HL-60 (cell line): ENCODE data around the gene RAB11FIP5.

Experiments used
- DNase-seq, 2 experiments: peaks; one replicate each; pipeline ENCODE4 v3.0.0-alpha.2; 2010 to 2020; ENCODE audit warnings: low read depth in 1 of 2, low spot score in 1 of 2
- H3K27ac ChIP-seq: fragments of 250-450 bp; sonication (Bioruptor Pico); replicated peaks from 2 replicates; pipeline ENCODE4 v1.5.1; 2020; ENCODE audit warnings: mild to moderate bottlenecking, moderate library complexity
- H3K27me3 ChIP-seq: fragments of 250-450 bp; sonication (Bioruptor Pico); 2 replicates; pipeline ENCODE4 v1.5.1; 2021; ENCODE audit warnings: mild to moderate bottlenecking, moderate library complexity; ENCODE audit not compliant: insufficient read depth, poor library complexity, severe bottlenecking
- H3K4me3 ChIP-seq: replicated peaks from 2 replicates; pipeline ENCODE4 v1.5.1; 2011; ENCODE audit warnings: mild to moderate bottlenecking, control low read depth, low read length; ENCODE audit not compliant: insufficient read depth
- CTCF ChIP-seq: IDR thresholded peaks from one replicate; pipeline ENCODE4 v1.5.1; 2011; ENCODE audit warnings: low read length, control low read depth, inconsistent platforms; ENCODE audit not compliant: insufficient read depth
- GABPA ChIP-seq: IDR thresholded peaks from 2 replicates; pipeline ENCODE4 v1.6.1; 2012; ENCODE audit warnings: low read depth
- POLR2AphosphoS5 ChIP-seq: IDR thresholded peaks from 2 replicates; pipeline ENCODE4 v1.6.1; 2012; ENCODE audit warnings: low read depth
- REST ChIP-seq: IDR thresholded peaks from 2 replicates; pipeline ENCODE4 v1.6.1; 2012; ENCODE audit warnings: low read depth; ENCODE audit not compliant: insufficient replicate concordance
- SPI1 ChIP-seq: IDR thresholded peaks from 2 replicates; pipeline ENCODE4 v1.6.1; 2012; ENCODE audit warnings: low read depth, mild to moderate bottlenecking, borderline replicate concordance

RAB11FIP5 gene

GRCh38 chr2:73078457-73079411, 34.0 kb downstream of the RAB11FIP5 start:
- TF ChIP-seq POLR2AphosphoS5: no peak
- TF ChIP-seq SPI1: no peak
- TF ChIP-seq GABPA: no peak
- no peak for TF ChIP-seq REST
- no peak for TF ChIP-seq CTCF
- peaks cover 2% of the 10 kb centered on the region for H3K27me3 ChIP-seq
- H3K27ac ChIP-seq: no peak overlapping the region
- no peak overlapping the region for H3K4me3 ChIP-seq
- no peak for DNase-seq

DNA sequence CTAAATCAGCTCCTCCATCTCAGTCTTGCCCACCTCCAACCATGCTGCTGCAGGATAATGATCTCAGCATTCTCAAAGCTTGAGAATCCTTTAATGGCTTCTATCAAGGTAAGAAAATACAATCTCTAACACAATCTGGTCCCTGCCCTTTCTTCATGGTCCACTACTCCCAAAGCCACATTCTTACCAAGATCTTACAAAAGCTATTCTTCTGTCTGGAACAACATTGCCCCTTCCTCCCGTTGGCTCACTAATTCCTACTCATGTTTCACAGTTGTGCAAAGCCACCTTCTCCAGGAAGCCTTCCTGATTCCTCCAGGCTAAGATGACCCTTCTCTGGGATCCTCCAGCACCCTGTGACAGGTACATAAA, 35.3 kb downstream of the RAB11FIP5 start:
- Histone ChIP-seq H3K27ac (no peak overlapping the region), H3K4me3 (no peak overlapping the region), H3K27me3 (peaks cover 2% of the 10 kb centered on the region)
- no peak for DNase-seq
- no peak for TF ChIP-seq SPI1
- no peak for TF ChIP-seq POLR2AphosphoS5
- TF ChIP-seq REST: no peak
- no peak for TF ChIP-seq GABPA
- TF ChIP-seq CTCF: no peak

GRCh38 chr2:73076701-73077423, 35.9 kb downstream of the RAB11FIP5 start:
- Histone ChIP-seq H3K27me3 (peaks cover 2% of the 10 kb centered on the region), H3K4me3 (no peak overlapping the region), H3K27ac (no peak overlapping the region)
- TF ChIP-seq REST (no peak), SPI1 (no peak), CTCF (no peak), GABPA (no peak), POLR2AphosphoS5 (no peak)
- DNase-seq: no peak
